IgD-negative memory B cell (primary cell): ENCODE measurements around the gene PTPN9. TPM values are rescaled to one million over a fixed set of nuclear protein-coding genes. Genes with fewer than 3 reads are reported as not detected.
"Not testable (repeated sequence)": the region's sequence is repeated elsewhere in the genome, so short reads cannot be mapped to it uniquely, and the experiment has no call there.

Source experiments
- H3K27ac Mint-ChIP-seq, 3 donors: one replicate each; pipeline ENCODE4 v1.8.0; 2020 to 2022; ENCODE audit warnings: mild to moderate bottlenecking in 3 of 3, mixed read lengths in 3 of 3, moderate library complexity in 1 of 3
- H3K27me3 Mint-ChIP-seq: one replicate; pipeline ENCODE4 v1.8.0; 2021; ENCODE audit warnings: mixed read lengths
- H3K36me3 Mint-ChIP-seq: one replicate; pipeline ENCODE4 v1.8.0; 2020; ENCODE audit warnings: mild to moderate bottlenecking, mixed read lengths
- H3K4me1 Mint-ChIP-seq, 3 donors: one replicate each; pipeline ENCODE4 v1.8.0; 2020 to 2022; ENCODE audit warnings: mixed read lengths in 3 of 3, mild to moderate bottlenecking in 1 of 3
- H3K4me3 Mint-ChIP-seq, 4 donors: one replicate each; pipeline ENCODE4 v1.8.0; 2020 to 2022; ENCODE audit warnings: mild to moderate bottlenecking in 4 of 4, mixed read lengths in 4 of 4, moderate library complexity in 3 of 4
- H3K9me3 Mint-ChIP-seq, 3 donors: one replicate each; pipeline ENCODE4 v1.8.0; 2020 to 2021; ENCODE audit warnings: mixed read lengths in 3 of 3, mild to moderate bottlenecking in 1 of 3
- polyA plus RNA-seq: library from polyadenylated mRNA; unstranded; fragments of 300-500 nt; fragmentation: Illumina TruSeq; gene quantifications from one replicate; pipeline ENCODE4 v1.2.3, GENCODE V29; 2021

The PTPN9 gene
- polyA plus RNA-seq, 1 donor from 2014 or later = 13.3 TPM

DNA sequence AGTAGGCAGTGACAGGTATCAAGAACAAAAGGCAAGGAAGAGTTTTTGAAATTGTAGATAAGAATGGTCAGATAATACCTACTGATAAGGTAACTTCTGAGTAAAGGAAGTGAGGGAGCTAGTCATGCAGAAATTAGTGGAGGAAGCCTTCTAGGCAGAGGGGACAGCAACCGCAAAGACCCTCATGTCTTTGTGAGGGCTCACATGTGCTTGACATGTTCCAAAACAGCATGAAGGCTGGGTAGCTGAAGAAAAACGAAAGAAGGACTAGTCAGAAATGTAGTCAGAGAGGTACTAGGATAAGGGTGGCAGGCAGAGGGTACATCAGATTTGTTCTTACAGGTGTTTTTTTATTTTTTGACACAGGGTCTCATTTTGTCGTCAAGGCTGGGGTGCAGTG lies 133.0 kb downstream of the PTPN9 start:
- no peaks in the 10 kb centered on the region for H3K27me3 Mint-ChIP-seq
- H3K4me1 Mint-ChIP-seq = peaks cover 32 to 42% (median 39%) of the 10 kb centered on the region in 3 donors
- peak overlapping the region in 2 of 3 donors; percentile 12 to 93 for H3K27ac Mint-ChIP-seq
- no peaks in the 10 kb centered on the region for H3K9me3 Mint-ChIP-seq
- H3K36me3 Mint-ChIP-seq = peaks cover 3% of the 10 kb centered on the region
- H3K4me3 Mint-ChIP-seq = peak overlapping the region in 3 of 4 donors; percentile 56 to 81 (median 56)

DNA sequence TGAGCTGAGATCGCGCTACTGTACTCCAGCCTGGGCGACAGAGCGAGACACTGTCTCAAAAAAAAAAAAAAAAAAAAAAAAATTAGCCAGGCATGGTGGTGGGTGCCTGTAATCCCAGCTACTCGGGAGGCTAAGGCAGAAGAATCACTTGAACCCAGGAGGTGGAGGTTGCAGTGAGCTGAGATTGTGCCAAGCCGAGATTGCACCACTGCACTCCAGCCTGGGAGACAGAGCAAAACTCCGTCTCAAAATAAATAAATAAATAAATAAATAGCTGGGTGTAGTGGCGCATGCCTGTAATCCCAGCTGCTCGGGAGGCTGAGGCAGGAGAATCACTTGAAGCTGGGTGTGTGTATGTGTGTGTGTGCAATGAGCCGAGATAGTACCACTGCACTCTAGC lies 133.8 kb downstream of the PTPN9 start:
- not testable (repeated sequence) for H3K27me3 Mint-ChIP-seq, H3K9me3 Mint-ChIP-seq, H3K36me3 Mint-ChIP-seq
- Mint-ChIP-seq H3K4me1 (peaks cover 31 to 41% (median 38%) of the 10 kb centered on the region in 3 donors), H3K4me3 (peak overlapping the region in 1 of 4 donors; percentile 52), H3K27ac (peak overlapping the region in 1 of 3 donors; percentile 12)

DNA sequence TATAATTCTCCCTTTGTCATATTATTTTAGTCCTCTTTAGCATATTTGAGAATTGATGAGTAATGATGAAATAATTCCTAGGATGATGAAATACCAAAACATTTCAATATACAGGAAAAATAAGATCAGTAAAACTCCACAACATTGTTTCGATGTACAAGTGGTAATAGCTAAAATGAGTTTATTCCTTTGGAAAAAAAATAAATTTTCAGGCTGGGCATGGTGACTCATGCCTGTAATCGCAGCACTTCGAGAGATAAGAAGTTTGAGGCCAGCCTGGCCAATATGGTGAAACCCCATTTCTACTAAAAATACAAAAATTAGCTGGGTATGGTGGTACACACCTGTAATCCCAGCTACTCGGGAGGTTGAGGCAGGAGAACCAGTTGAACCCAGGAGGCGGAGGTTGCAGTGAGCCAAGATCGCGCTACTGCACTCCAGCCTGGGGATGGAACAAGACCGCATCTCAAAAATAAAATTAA lies 135.1 kb downstream of the PTPN9 start:
- H3K4me1 Mint-ChIP-seq = peaks cover 27 to 32% (median 30%) of the 10 kb centered on the region in 3 donors
- not testable (repeated sequence) for H3K9me3 Mint-ChIP-seq, H3K4me3 Mint-ChIP-seq, H3K36me3 Mint-ChIP-seq, H3K27me3 Mint-ChIP-seq, H3K27ac Mint-ChIP-seq

DNA sequence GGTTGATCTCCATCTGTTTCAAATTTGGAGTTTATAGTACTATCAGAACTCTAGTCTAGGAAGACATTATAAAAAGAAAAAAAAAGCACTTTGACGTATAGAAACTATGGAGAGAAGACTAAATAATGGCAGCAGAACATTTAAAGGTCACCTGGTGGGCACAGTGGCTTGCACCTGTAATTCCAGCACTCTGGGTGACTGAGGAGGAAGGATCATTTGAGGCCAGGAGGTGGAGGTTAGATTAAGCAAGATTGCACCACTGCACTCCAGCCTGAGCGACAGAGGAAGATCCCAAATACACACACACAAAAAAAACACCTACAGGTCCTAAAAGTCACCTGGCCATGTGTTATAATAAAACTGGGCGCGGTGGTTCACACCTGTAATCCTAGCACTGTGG lies 141.4 kb downstream of the PTPN9 start:
- Mint-ChIP-seq H3K4me3 (peak overlapping the region in 1 of 4 donors; percentile 56), H3K4me1 (peaks cover 29 to 37% (median 35%) of the 10 kb centered on the region in 3 donors), H3K9me3 (no peaks in the 10 kb centered on the region), H3K27ac (no peak overlapping the region), H3K27me3 (no peaks in the 10 kb centered on the region), H3K36me3 (peaks cover 1% of the 10 kb centered on the region)

DNA sequence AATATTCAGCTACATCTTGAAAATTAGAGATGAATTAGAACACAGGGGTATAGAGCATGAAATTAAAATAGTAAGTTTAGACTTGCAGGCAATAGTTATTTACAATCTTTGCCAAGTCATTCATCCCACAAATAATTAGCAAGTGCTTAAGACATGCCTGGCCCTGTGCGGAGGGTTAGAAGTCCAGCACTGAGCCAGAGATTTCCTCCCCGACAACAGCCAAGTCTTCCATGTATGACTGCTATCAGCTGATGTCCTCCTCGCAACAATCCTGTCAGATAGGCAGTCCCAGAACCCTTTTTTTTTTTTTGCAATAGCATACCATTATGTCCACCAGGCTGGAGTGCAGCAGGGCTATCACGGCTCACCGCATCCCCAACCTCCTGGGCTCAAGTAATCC lies 142.2 kb downstream of the PTPN9 start:
- H3K4me3 Mint-ChIP-seq = no peak overlapping the region
- H3K4me1 Mint-ChIP-seq = peaks cover 29 to 39% (median 35%) of the 10 kb centered on the region in 3 donors
- H3K27ac Mint-ChIP-seq = peak overlapping the region in 2 of 3 donors; percentile 23 to 92
- no peaks in the 10 kb centered on the region for H3K9me3 Mint-ChIP-seq
- no peaks in the 10 kb centered on the region for H3K27me3 Mint-ChIP-seq
- peaks cover 1% of the 10 kb centered on the region for H3K36me3 Mint-ChIP-seq

DNA sequence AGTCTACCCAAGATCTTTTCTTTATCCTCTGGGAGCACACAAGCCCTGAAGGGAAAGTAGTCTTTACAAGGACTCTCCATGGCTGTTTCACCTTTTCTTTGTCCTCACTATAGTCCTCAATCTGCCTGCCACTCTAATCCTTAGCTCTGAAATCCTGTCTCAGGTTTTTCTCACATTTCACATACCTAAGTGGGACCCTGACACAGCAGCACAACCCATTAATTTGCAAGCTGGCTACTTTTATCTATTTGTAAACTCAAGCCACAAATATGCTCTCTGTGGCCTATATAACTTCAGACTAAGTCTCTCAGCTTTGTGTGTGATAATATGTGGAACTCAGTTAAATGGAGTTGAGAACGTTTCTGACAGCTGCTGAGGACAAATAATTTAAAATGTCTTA lies 147.4 kb downstream of the PTPN9 start:
- Mint-ChIP-seq H3K27ac (no peak overlapping the region), H3K9me3 (no peaks in the 10 kb centered on the region), H3K27me3 (no peaks in the 10 kb centered on the region), H3K4me1 (peaks cover 20 to 31% (median 26%) of the 10 kb centered on the region in 3 donors), H3K36me3 (peaks cover 2% of the 10 kb centered on the region), H3K4me3 (peak overlapping the region in 1 of 4 donors; percentile 55)

DNA sequence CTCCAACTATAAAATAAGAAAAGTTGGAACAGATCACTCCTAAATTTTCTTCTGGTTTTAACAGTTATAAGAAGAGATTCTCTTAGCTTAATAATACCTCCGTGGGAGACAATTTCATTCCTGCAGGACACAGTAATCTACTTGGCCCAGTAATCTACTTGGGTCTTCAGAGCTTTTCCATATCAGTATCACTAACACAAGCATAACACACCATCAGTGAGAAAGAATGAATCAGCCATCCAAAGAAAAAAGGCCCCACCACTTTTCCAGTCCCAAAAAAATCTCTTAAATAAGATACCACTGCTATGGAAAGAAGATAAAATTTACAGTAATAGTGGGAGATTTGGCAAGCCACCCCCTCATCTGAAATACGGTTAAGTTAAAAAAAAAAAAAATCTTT lies 147.8 kb downstream of the PTPN9 start:
- peak overlapping the region in 1 of 4 donors; percentile 55 for H3K4me3 Mint-ChIP-seq
- H3K27ac Mint-ChIP-seq = no peak overlapping the region

DNA sequence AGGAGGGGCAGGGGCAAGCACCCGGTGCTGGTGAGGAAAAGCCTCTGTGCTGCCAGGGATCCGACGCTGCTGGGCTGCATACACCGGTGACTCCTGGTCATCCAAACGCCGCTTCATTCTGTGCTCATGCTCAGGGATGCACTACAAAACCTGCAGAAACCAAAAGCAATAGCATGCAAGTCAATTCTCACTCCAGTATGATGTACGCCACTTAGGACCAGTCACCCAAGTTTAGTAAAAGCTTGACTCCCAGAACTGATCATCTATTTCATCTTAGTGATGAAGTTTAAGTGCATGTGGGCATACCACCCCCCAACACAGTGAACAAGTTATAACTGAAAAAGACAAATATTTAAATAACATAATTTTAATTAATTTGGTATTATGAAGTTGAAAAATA lies 148.9 kb downstream of the PTPN9 start:
- Mint-ChIP-seq H3K4me1 (peaks cover 15 to 26% (median 22%) of the 10 kb centered on the region in 3 donors), H3K36me3 (peaks cover 2% of the 10 kb centered on the region), H3K27me3 (no peaks in the 10 kb centered on the region), H3K9me3 (no peaks in the 10 kb centered on the region), H3K27ac (peak overlapping the region in 1 of 3 donors; percentile 27), H3K4me3 (no peak overlapping the region)

More for the DNA sequence above, 147.8 kb downstream of the PTPN9 start:
- H3K9me3 Mint-ChIP-seq = no peaks in the 10 kb centered on the region
- peaks cover 2% of the 10 kb centered on the region for H3K36me3 Mint-ChIP-seq
- H3K27me3 Mint-ChIP-seq = no peaks in the 10 kb centered on the region
- peaks cover 17 to 31% (median 25%) of the 10 kb centered on the region in 3 donors for H3K4me1 Mint-ChIP-seq

DNA sequence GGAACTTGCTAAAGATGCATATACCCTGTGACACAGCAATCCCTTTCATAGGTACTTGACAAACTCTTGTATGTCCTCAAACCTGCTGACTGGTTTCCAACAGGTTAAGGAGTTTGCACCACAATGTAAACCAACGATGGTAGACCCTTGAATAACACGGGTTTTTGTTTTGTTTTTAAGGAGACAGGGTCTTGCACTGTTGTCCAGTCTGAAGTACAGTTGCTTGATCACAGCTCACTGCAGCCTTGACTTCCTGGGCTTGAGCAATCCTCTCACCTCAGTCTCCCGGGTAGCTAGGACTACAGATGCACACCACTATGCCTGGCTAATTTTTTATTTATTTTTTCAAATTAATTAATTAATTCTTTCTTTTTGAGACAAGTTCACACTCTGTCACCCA lies 151.0 kb downstream of the PTPN9 start:
- H3K27me3 Mint-ChIP-seq = no peaks in the 10 kb centered on the region
- no peak overlapping the region for H3K4me3 Mint-ChIP-seq

DNA sequence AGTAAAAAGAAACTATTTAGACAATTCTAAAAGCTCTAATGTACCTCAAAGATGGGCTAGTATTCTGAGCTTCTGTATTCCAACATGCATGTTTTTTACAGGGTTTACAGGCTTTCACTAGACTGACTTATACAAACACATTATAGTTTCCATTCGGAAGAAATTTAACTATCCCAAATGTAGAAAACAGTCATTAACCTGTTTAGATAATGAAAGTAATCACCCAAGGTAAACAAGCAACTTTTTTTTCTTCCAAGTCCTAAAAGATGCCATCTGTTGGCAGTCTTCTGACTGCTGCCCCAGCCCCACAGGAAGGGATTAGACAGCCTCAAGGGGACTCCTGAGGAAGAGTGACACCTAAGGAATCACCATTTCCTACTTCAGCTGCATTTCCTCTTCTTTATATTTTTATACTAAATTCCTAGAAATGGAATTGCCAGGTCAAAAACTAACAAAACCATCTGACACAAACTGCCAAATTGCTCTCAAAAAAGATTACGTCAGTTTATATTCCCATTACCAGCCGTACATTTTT lies 153.1 kb downstream of the PTPN9 start:
- H3K36me3 Mint-ChIP-seq = peaks cover 4% of the 10 kb centered on the region
- no peaks in the 10 kb centered on the region for H3K9me3 Mint-ChIP-seq
- H3K4me1 Mint-ChIP-seq = peaks cover 0 to 2% (median under 1%) of the 10 kb centered on the region in 3 donors
- no peaks in the 10 kb centered on the region for H3K27me3 Mint-ChIP-seq
- H3K27ac Mint-ChIP-seq = no peak overlapping the region
- no peak overlapping the region for H3K4me3 Mint-ChIP-seq

More for the DNA sequence above, 151.0 kb downstream of the PTPN9 start:
- H3K27ac Mint-ChIP-seq = no peak overlapping the region
- H3K4me1 Mint-ChIP-seq = peaks cover 8 to 13% (median 11%) of the 10 kb centered on the region in 3 donors
- H3K36me3 Mint-ChIP-seq = peaks cover 2% of the 10 kb centered on the region
- H3K9me3 Mint-ChIP-seq = no peaks in the 10 kb centered on the region

DNA sequence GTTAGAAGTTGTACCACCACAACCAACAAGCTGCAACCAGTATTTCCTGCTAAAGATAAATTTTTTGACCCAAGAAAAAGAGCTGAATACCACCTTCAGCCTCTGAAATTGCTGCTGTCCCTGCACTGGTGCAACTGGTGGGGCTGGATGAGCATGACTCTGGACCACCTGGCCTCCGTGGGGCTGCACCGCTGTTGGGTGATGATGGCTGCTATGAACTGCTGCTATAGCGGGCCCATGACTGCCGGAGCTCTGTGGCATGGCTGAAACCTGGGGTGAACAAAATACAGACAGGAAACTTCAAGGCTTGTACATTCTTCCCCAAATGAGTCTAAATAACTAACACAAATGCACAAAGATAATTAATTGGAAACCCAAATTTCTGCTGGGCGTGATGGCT lies 156.6 kb downstream of the PTPN9 start:
- Mint-ChIP-seq H3K4me1 (peaks cover 0 to 4% (median 2%) of the 10 kb centered on the region in 3 donors), H3K9me3 (no peaks in the 10 kb centered on the region), H3K27ac (peak overlapping the region in 1 of 3 donors; percentile 71), H3K27me3 (no peaks in the 10 kb centered on the region), H3K36me3 (peaks cover 1% of the 10 kb centered on the region), H3K4me3 (no peak overlapping the region)

DNA sequence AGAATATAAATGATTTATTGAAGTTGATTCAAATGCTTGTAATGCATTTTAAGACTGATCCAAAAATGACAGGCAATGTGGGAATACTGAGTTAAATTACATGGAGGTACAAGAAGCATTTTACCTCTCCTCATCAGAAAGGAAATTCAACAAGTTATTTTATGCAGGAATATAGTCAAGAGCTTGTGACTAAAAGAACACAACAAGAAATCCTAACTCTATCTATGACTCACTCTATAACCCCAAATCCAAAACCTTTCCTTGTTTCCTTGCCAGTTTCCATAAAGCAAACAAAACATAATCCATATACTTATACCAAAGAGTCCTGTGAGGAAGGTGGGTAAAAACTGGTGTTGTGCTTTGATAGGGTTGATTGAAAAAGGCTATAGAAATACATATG lies 158.4 kb downstream of the PTPN9 start:
- no peaks in the 10 kb centered on the region for H3K27me3 Mint-ChIP-seq
- peaks cover 0 to 4% (median 3%) of the 10 kb centered on the region in 3 donors for H3K4me1 Mint-ChIP-seq
- H3K9me3 Mint-ChIP-seq = no peaks in the 10 kb centered on the region
- no peak overlapping the region for H3K4me3 Mint-ChIP-seq
- no peak overlapping the region for H3K27ac Mint-ChIP-seq
- H3K36me3 Mint-ChIP-seq = peaks cover 1% of the 10 kb centered on the region

DNA sequence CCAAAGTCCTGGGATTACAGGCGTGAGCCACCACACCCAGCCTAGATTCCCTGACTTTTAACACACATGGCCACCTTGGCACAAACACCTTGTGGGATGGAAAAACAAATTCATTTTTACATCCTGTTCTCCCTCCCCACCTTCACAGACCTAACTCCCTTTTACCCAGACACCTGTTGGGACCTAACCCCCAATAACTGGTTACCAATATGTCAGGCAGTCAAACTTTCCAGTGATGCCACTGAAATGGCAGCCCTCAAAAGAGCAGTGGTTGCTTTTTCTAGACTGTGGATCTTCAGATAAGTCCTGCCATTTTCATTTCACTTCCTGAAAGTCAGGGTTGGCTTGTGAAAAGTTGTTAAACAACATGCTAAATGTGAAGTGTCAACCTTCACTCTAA lies 162.5 kb downstream of the PTPN9 start:
- no peaks in the 10 kb centered on the region for H3K27me3 Mint-ChIP-seq
- no peak overlapping the region for H3K27ac Mint-ChIP-seq
- H3K36me3 Mint-ChIP-seq = peaks cover 4% of the 10 kb centered on the region
- no peaks in the 10 kb centered on the region for H3K9me3 Mint-ChIP-seq
- H3K4me1 Mint-ChIP-seq = peaks cover 0 to 6% (median 4%) of the 10 kb centered on the region in 3 donors
- H3K4me3 Mint-ChIP-seq = no peak overlapping the region
